Prostate gland (tissue), 2 donors: Measurements from ENCODE around the gene C18orf54.

Experiments used
- CTCF ChIP-seq, 4 experiments: fragments of 200-600 bp in 2 of 4; fragments of 450-650 bp in 2 of 4; sonication (generic) in 2 of 4; IDR thresholded peaks; 1 replicate in 3 of 4; 2 replicates in 1 of 4; pipeline ENCODE4 v1.5.1; 2016 to 2019; ENCODE audit warnings: antibody characterized with exemption in 4 of 4, mild to moderate bottlenecking in 2 of 4, moderate library complexity in 2 of 4
- POLR2A ChIP-seq: fragments of 450-650 bp; IDR thresholded peaks from one replicate; pipeline ENCODE4 v1.6.1; 2016; ENCODE audit warnings: antibody characterized with exemption, mild to moderate bottlenecking
- POLR2AphosphoS5 ChIP-seq: sonication (generic); formaldehyde crosslinking; IDR thresholded peaks from one replicate; pipeline ENCODE4 v1.6.1; 2017; ENCODE audit warnings: antibody characterized with exemption

GRCh38 chr18:54386043-54386442 is 28.3 kb downstream of the C18orf54 start:
- TF ChIP-seq CTCF (IDR thresholded peaks at IDR 0.05) (no peak), POLR2A (no peak), POLR2AphosphoS5 (no peak)
